ENCODE measurements around the gene NRXN3. TPM values are rescaled to one million over a fixed set of nuclear protein-coding genes. Genes with fewer than 3 reads are reported as not detected.

The NRXN3 gene
- total and polyA plus RNA-seq, 4 donors = 1.5 to 16.6 (median 7.7) TPM

DNA sequence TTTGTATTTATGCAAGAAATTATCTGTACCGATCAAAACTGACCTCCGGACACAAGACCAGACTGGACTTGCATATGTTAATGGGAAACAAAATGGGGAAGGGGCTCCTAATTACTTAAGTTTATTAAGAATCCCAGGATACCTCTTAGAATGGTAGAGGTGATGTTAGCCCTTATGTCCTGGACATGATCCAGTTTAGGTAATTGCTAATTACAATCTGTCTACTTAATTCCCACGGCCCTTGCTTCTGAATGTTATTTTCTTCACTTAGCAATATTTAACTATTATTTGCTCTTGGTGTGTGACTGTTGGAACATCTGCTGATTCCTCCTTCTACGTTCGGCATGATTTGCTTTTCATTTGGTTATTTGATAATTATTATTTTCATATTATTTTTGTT, 1397.1 kb downstream of the NRXN3 start:
- Histone ChIP-seq H3K27ac (ENCODE audit: low read depth in 1 of 2, low read length in 2 of 2) (no peak overlapping the region), H3K4me1 (ENCODE audit: control insufficient read depth in 1 of 2, insufficient read depth in 2 of 2, low read length in 2 of 2) (peaks cover 0 to 2% of the 10 kb centered on the region in 2 donors), H3K9me3 (ENCODE audit: control insufficient read depth, low read length) (no peaks in the 10 kb centered on the region), H3K36me3 (ENCODE audit: control insufficient read depth in 1 of 2, insufficient read depth in 2 of 2, low read length in 1 of 2) (no peaks in the 10 kb centered on the region), H3K4me3 (ENCODE audit: low read length in 2 of 2) (no peak overlapping the region), H3K27me3 (ENCODE audit: control insufficient read depth in 1 of 2, insufficient read depth in 2 of 2, low read length in 1 of 2) (no peaks in the 10 kb centered on the region)
- 94 to 96% methylated on average over 5 of the region's 5 CpGs for WGBS, 2 donors
- intact Hi-C loops (cut with DNase I) = no loop called here
- DNase-seq (no peak), ATAC-seq (ENCODE audit: low FRiP score) (no peak)

DNA sequence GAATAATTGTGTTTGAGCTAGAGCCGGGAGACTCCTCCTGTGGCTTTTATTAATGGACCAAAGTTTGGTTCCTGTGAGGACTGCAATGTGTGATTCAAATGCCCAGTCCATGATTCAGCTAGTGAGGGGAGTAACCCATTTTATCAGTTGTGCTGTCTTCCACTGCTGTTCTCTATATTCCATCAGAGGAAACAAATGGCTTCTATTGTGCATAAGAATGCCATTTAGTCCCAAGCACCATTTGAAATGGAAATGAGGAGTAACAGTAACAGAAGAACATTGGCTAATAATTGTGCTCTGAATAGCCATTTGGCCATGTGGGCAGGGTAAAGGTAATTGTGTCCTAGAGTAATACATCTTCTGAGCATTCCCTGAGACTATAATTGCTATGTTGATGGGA, 1398.4 kb downstream of the NRXN3 start:
- ATAC-seq (ENCODE audit: low FRiP score) (no peak), DNase-seq (no peak)
- no peak overlapping the region for H3K4me3 ChIP-seq (ENCODE audit: low read length in 2 of 2)
- intact Hi-C loops (cut with DNase I) = no loop called here
- no peaks in the 10 kb centered on the region for H3K27me3 ChIP-seq (ENCODE audit: control insufficient read depth in 1 of 2, insufficient read depth in 2 of 2, low read length in 1 of 2)
- H3K27ac ChIP-seq (ENCODE audit: low read depth in 1 of 2, low read length in 2 of 2) = no peak overlapping the region
- no peaks in the 10 kb centered on the region for H3K36me3 ChIP-seq (ENCODE audit: control insufficient read depth in 1 of 2, insufficient read depth in 2 of 2, low read length in 1 of 2)
- H3K4me1 ChIP-seq (ENCODE audit: control insufficient read depth in 1 of 2, insufficient read depth in 2 of 2, low read length in 2 of 2) = peaks cover 0 to 2% of the 10 kb centered on the region in 2 donors
- WGBS, 2 donors = 85% methylated on average over 1 of the region's 1 CpG
- H3K9me3 ChIP-seq (ENCODE audit: control insufficient read depth, low read length) = no peaks in the 10 kb centered on the region

DNA sequence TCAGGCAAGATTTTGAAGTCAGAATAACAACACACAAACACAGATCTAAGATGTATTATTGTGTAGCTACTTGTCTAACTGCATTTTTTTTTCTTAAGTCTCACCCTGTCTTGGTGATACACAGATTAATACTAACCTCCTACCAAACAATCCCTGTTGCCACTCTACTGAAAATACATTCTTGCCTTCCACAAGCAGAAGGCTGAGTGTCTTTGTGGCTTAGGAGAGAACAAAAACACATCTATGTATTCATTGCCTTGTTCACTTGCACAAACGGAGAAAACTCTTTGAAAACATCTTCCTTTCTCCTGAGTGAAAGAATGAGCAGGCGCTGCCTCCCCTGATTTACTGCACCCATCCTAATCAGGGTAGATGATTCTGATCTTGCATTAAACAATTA, 1398.9 kb downstream of the NRXN3 start:
- H3K4me3 ChIP-seq (ENCODE audit: low read length in 2 of 2) = no peak overlapping the region
- no peak overlapping the region for H3K27ac ChIP-seq (ENCODE audit: low read depth in 1 of 2, low read length in 2 of 2)
- H3K27me3 ChIP-seq (ENCODE audit: control insufficient read depth in 1 of 2, insufficient read depth in 2 of 2, low read length in 1 of 2) = no peaks in the 10 kb centered on the region
- 86 to 91% methylated on average over 2 of the region's 2 CpGs for WGBS, 2 donors
- ATAC-seq (ENCODE audit: low FRiP score) (no peak), DNase-seq (no peak)
- H3K36me3 ChIP-seq (ENCODE audit: control insufficient read depth in 1 of 2, insufficient read depth in 2 of 2, low read length in 1 of 2) = no peaks in the 10 kb centered on the region
- H3K4me1 ChIP-seq (ENCODE audit: control insufficient read depth in 1 of 2, insufficient read depth in 2 of 2, low read length in 2 of 2) = peaks cover 0 to 2% of the 10 kb centered on the region in 2 donors
- intact Hi-C loops (cut with DNase I) = no loop called here
- H3K9me3 ChIP-seq (ENCODE audit: control insufficient read depth, low read length) = no peaks in the 10 kb centered on the region

DNA sequence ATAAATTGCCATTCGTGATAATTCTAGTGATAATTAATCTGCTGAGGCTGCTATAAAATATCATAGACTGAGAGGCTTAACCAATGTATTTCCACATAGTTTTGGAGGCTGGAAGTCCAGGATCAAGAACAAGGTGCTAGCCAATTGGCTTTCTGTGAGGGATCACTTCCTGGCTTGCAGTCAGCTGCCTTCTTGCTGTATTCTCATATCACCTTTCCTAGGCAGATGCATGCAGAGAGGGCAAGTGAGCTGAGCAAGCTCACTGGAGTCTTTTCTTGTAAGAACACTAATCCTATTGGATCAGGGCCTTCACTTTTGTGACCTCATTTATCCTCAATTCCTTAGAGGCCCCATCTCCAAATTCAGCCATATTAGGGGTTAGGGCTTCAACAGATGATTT, 1400.5 kb downstream of the NRXN3 start:
- WGBS, 2 donors = 96 to 97% methylated on average over 1 of the region's 1 CpG
- ATAC-seq (ENCODE audit: low FRiP score) = no peak
- intact Hi-C loops (cut with DNase I) = no loop called here

DNA sequence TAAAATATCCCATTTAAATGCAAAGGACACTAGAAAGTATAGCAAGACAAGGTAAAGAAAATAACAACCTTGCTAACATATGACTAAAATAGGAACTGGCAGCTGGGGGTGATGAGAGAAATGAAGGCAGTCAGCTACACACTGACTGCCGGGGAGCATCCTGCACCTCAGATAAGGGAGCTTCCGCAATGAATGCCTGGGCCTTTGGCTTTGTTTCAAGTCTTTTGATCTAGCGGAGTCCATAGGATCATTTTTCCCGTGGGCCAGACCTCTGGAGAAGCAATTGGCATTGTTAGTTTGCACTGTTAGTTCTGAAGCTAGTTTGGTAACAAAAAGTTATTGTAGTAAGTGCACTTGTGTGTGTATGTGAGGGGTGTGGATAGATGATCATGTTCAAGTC, 1401.2 kb downstream of the NRXN3 start:
- H3K27me3 ChIP-seq (ENCODE audit: control insufficient read depth in 1 of 2, insufficient read depth in 2 of 2, low read length in 1 of 2) = no peaks in the 10 kb centered on the region
- ATAC-seq (ENCODE audit: low FRiP score) (no peak), DNase-seq (no peak)
- 74 to 85% methylated on average over 4 of the region's 4 CpGs for WGBS, 2 donors
- H3K36me3 ChIP-seq (ENCODE audit: control insufficient read depth in 1 of 2, insufficient read depth in 2 of 2, low read length in 1 of 2) = no peaks in the 10 kb centered on the region
- intact Hi-C loops (cut with DNase I) = no loop called here
- H3K27ac ChIP-seq (ENCODE audit: low read depth in 1 of 2, low read length in 2 of 2) = no peak overlapping the region
- no peaks in the 10 kb centered on the region for H3K9me3 ChIP-seq (ENCODE audit: control insufficient read depth, low read length)
- H3K4me1 ChIP-seq (ENCODE audit: control insufficient read depth in 1 of 2, insufficient read depth in 2 of 2, low read length in 2 of 2) = peaks cover 0 to 2% of the 10 kb centered on the region in 2 donors
- H3K4me3 ChIP-seq (ENCODE audit: low read length in 2 of 2) = no peak overlapping the region

More for the DNA sequence above, 1400.5 kb downstream of the NRXN3 start:
- H3K9me3 ChIP-seq (ENCODE audit: control insufficient read depth, low read length) = no peaks in the 10 kb centered on the region
- no peaks in the 10 kb centered on the region for H3K27me3 ChIP-seq (ENCODE audit: control insufficient read depth in 1 of 2, insufficient read depth in 2 of 2, low read length in 1 of 2)
- H3K27ac ChIP-seq (ENCODE audit: low read depth in 1 of 2, low read length in 2 of 2) = no peak overlapping the region
- H3K4me1 ChIP-seq (ENCODE audit: control insufficient read depth in 1 of 2, insufficient read depth in 2 of 2, low read length in 2 of 2) = peaks cover 0 to 2% of the 10 kb centered on the region in 2 donors
- no peak for DNase-seq
- no peak overlapping the region for H3K4me3 ChIP-seq (ENCODE audit: low read length in 2 of 2)
- no peaks in the 10 kb centered on the region for H3K36me3 ChIP-seq (ENCODE audit: control insufficient read depth in 1 of 2, insufficient read depth in 2 of 2, low read length in 1 of 2)

DNA sequence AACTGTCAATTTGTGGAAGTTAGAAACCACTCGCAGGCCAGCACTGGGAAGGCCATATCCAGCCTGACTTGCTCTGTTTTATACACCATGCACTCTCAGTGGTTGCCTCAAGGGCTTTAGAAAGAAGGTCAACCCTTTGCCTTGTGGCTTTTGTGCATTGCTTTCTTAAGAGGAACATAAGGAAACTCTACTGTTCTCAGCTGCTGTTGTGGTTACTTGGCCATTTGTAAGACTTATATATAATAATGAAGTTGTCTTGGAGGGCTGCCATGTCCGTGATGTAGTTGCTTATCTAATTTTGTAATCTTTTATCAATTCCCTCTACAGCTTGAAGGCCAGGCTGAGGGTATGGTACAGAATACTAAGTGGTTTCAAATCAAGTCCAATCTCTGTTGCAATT, 1403.3 kb downstream of the NRXN3 start:
- Histone ChIP-seq H3K4me1 (ENCODE audit: control insufficient read depth in 1 of 2, insufficient read depth in 2 of 2, low read length in 2 of 2) (peaks cover 0 to 2% of the 10 kb centered on the region in 2 donors), H3K36me3 (ENCODE audit: control insufficient read depth in 1 of 2, insufficient read depth in 2 of 2, low read length in 1 of 2) (no peaks in the 10 kb centered on the region), H3K27me3 (ENCODE audit: control insufficient read depth in 1 of 2, insufficient read depth in 2 of 2, low read length in 1 of 2) (no peaks in the 10 kb centered on the region), H3K9me3 (ENCODE audit: control insufficient read depth, low read length) (no peaks in the 10 kb centered on the region), H3K27ac (ENCODE audit: low read depth in 1 of 2, low read length in 2 of 2) (no peak overlapping the region), H3K4me3 (ENCODE audit: low read length in 2 of 2) (no peak overlapping the region)
- intact Hi-C loops (cut with DNase I) = no loop called here
- WGBS, 2 donors = 70 to 78% methylated on average over 2 of the region's 2 CpGs
- no peak for ATAC-seq (ENCODE audit: low FRiP score)
- DNase-seq = no peak

DNA sequence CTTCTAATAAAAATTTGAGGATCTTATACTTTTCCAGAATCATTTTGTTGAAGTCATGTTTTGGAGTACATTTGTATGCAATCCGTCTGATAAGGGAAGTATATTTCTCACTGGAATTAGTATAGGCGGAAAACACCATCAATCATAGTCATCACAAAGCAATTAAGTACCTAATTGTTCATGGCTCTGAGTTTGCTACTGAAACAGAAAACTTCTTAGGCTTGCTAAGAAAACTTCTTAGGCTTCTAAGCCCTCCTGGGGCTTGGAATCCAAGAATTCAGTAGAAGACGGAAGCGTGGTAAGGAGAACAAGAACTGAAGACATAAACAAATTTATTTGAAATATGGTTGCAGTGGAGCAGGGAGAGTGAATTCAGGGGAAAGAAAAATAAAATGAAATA, 1404.9 kb downstream of the NRXN3 start:
- ATAC-seq (ENCODE audit: low FRiP score) (no peak), DNase-seq (no peak)
- Histone ChIP-seq H3K4me1 (ENCODE audit: control insufficient read depth in 1 of 2, insufficient read depth in 2 of 2, low read length in 2 of 2) (peaks cover 0 to 2% of the 10 kb centered on the region in 2 donors), H3K36me3 (ENCODE audit: control insufficient read depth in 1 of 2, insufficient read depth in 2 of 2, low read length in 1 of 2) (no peaks in the 10 kb centered on the region), H3K9me3 (ENCODE audit: control insufficient read depth, low read length) (no peaks in the 10 kb centered on the region), H3K27me3 (ENCODE audit: control insufficient read depth in 1 of 2, insufficient read depth in 2 of 2, low read length in 1 of 2) (no peaks in the 10 kb centered on the region), H3K27ac (ENCODE audit: low read depth in 1 of 2, low read length in 2 of 2) (no peak overlapping the region), H3K4me3 (ENCODE audit: low read length in 2 of 2) (no peak overlapping the region)
- intact Hi-C loops (cut with DNase I) = no loop called here
- WGBS, 2 donors = 81 to 86% methylated on average over 4 of the region's 4 CpGs

DNA sequence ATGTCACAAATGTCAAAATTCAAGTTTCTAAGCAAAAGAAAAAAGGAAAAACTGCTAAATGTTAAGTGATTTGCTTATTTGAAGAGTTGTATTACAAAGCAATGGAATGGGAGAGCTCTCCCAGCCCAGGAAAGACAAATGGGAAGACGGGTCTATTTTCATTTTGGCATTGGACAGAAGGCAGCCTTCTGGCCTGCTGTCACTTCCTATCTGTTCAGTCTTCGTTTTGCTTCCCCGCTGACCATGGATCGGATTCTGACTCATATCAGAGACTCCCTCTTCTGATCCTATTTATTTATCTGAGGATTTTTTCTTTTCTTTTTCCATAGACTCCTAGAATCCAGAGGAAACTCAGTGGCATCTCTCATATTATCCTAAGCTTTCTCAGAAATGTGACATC, 1406.3 kb downstream of the NRXN3 start:
- H3K27ac ChIP-seq (ENCODE audit: low read depth in 1 of 2, low read length in 2 of 2) = no peak overlapping the region
- no peak for ATAC-seq (ENCODE audit: low FRiP score)
- intact Hi-C loops (cut with DNase I) = no loop called here
- no peak overlapping the region for H3K4me3 ChIP-seq (ENCODE audit: low read length in 2 of 2)
- DNase-seq = no peak
- no peaks in the 10 kb centered on the region for H3K9me3 ChIP-seq (ENCODE audit: control insufficient read depth, low read length)
- WGBS, 2 donors = 76 to 78% methylated on average over 4 of the region's 4 CpGs
- H3K27me3 ChIP-seq (ENCODE audit: control insufficient read depth in 1 of 2, insufficient read depth in 2 of 2, low read length in 1 of 2) = no peaks in the 10 kb centered on the region
- H3K36me3 ChIP-seq (ENCODE audit: control insufficient read depth in 1 of 2, insufficient read depth in 2 of 2, low read length in 1 of 2) = no peaks in the 10 kb centered on the region
- H3K4me1 ChIP-seq (ENCODE audit: control insufficient read depth in 1 of 2, insufficient read depth in 2 of 2, low read length in 2 of 2) = no peaks in the 10 kb centered on the region

DNA sequence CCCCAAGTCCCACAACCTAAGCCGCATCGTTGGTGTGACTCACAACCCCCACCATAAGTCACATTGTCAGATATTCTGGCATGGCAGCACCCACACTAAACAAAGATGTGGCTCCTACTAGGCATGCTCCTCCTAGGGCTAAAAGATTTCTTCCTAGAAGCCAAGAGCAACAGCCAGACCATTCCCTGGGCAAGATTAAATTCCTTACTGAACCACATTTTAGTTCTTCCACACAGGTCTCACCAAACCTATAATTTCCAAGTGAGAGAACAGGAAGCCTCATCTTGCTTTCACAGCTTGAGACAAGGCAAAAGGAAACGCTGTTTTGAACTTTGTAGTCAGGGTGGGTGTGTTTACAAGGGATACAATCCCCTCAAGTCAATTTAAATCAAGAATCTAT, 1408.3 kb downstream of the NRXN3 start:
- ATAC-seq (ENCODE audit: low FRiP score) = no peak
- Histone ChIP-seq H3K4me3 (ENCODE audit: low read length in 2 of 2) (no peak overlapping the region), H3K27me3 (ENCODE audit: control insufficient read depth in 1 of 2, insufficient read depth in 2 of 2, low read length in 1 of 2) (no peaks in the 10 kb centered on the region), H3K36me3 (ENCODE audit: control insufficient read depth in 1 of 2, insufficient read depth in 2 of 2, low read length in 1 of 2) (no peaks in the 10 kb centered on the region), H3K9me3 (ENCODE audit: control insufficient read depth, low read length) (no peaks in the 10 kb centered on the region), H3K4me1 (ENCODE audit: control insufficient read depth in 1 of 2, insufficient read depth in 2 of 2, low read length in 2 of 2) (no peaks in the 10 kb centered on the region), H3K27ac (ENCODE audit: low read depth in 1 of 2, low read length in 2 of 2) (peak overlapping the region in 1 of 2 donors; percentile 15)
- WGBS, 2 donors = 15 to 21% methylated on average over 3 of the region's 3 CpGs
- intact Hi-C loops (cut with DNase I) = no loop called here
- no peak for DNase-seq
